T-helper 2 cell treated with Interferon-gamma antibody and Interleukin-4, amounts not matched to agents 100 ng/mL and 5 ng/mL, for 36 hours (primary cell): ENCODE data around the gene SWAP70. TPM values are rescaled to one million over a fixed set of nuclear protein-coding genes. Genes with fewer than 3 reads are reported as not detected.
"Not testable (repeated sequence)": the region's sequence is repeated elsewhere in the genome, so short reads cannot be mapped to it uniquely, and the experiment has no call there.

Experiments
- intact Hi-C: fragments of 100-400 bp; cut with micrococcal nuclease; formaldehyde crosslinking; loops from one replicate; pipeline ENCODE4 v1.15.1; 2023
- total RNA-seq: library from RNA; stranded (reverse); gene quantifications from 2 replicates; pipeline ENCODE4 v1.2.3, GENCODE V29; 2022

SWAP70 gene
- total RNA-seq, 1 donor from 2014 or later: 7.1 TPM

DNA sequence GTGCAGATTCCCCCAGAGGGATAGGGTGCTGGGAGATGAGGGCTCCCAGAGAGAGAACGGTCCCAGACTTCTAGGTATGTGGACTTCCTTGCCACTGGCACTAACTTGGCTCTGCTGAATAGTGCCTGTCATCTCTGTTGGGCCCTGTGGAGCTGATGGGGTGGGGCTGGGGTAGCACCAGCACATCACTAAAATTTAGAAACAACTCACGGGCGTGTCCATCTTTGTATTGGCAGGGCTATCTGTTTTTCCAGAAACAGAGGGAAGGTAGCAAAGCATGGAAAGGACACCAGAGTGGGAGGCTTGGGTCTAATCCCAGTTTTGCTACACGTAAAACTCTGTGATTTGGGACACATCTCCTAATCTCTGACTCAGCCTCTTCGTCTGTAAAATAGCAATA is 25.8 kb downstream of the SWAP70 start:
- intact Hi-C loops: no loop called here

DNA sequence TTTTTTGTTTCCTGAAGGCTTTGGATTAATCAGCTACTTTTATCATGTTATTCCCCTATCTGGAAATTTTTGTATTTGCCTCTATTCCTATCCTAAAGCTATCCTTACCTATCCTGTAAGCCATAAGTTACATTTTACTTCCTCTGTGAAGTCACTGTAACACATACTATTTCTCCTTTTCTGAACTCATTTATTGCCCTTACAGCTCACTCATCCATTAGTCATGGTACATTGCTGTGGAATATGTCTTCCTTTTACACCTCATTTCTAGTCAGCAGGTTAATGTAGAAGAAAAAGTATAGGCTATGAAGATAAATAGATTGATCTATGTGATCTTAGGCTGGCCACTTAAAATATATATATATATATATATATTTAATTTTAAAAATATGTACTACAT is 28.0 kb downstream of the SWAP70 start:
- intact Hi-C loops: no loop called here

DNA sequence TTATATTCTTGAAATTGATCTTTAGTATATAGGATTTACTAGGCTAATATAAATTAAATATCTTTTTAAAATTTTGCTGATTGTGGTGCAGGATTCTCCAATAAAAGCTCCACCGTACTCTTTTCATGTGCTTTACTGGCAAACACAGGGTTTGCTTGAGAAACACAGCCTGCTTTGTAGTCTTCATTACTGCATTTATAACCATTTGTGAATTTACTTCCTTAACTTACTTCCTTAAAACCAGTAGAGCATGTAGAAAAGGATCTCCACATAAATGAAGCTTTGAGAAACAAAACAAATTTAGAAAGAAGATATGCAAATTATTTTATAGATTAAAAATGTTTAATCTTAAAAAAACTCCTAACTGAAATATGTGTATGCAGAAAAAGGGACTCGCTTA is 28.8 kb downstream of the SWAP70 start:
- intact Hi-C loops: no loop called here

DNA sequence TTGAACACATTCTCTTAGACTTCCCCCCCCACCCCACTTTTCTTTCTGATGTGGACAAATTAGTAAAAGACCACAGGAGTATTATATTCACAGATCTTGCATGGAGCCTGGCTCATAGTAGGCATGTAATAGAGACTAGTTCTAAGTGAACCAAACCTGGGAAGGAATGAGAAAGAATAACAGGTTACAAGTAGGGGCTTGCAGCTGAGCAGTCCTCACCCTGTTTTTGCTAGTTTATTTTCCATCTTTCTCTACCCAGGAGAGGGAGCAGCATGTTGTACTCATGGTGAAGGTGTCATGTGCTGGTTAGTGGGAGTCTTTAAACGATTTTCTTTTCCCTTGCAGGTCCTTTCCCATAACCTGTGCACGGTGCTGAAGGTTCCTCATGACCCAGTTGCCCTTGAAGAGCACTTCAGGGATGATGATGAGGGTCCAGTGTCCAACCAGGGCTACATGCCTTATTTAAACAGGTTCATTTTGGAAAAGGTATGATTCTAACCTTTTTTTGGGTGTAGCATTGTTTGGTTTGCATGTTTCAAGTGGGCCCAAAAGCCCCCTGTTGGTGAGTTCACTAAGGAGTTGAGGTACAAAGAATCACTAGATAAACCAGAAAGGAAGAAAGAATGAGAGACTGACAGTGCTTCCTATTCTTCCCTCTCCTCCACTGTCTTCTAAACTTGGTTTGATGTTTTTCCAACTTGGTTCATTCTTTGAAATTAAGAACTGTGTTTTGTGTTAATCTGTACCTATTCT is 30.1 kb downstream of the SWAP70 start:
- intact Hi-C loops: no loop called here

DNA sequence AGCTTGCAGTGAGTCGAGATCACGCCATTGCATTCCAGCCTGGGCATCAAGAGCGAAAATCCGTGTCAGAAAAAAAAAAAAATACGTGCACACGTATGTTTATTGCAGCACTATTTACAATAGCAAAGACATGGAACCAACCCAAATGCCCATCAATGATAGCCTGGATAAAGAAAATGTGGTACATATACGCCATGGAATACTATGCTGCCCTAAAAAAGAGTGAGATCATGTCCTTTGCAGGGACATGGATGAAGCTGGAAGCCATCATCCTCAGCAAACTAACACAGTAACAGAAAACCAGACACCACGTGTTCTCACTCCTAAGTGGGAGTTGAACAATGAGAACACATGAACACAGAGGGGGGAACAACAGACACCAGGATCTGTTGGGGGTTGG is 31.4 kb downstream of the SWAP70 start:
- intact Hi-C loops: not testable (repeated sequence)

DNA sequence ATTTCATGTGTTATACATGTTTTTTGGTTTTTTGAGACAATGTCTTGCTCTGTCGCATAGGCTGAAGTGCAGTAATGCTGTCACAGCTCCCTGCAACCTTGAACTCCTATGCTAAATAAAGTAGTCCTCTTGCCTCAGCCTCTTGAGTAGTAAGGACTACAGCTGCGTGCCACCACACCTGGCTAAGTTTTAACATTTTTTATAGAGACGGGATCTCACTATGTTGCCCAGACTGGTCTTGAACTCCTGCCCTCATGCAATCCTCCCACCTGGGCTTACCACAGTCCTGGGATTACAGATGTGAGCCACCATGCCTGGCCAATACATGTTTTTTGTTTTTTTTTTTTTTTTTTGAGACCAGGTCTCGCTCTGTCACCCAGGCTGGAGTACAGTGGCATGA is 33.9 kb downstream of the SWAP70 start:
- intact Hi-C loops: no loop called here

DNA sequence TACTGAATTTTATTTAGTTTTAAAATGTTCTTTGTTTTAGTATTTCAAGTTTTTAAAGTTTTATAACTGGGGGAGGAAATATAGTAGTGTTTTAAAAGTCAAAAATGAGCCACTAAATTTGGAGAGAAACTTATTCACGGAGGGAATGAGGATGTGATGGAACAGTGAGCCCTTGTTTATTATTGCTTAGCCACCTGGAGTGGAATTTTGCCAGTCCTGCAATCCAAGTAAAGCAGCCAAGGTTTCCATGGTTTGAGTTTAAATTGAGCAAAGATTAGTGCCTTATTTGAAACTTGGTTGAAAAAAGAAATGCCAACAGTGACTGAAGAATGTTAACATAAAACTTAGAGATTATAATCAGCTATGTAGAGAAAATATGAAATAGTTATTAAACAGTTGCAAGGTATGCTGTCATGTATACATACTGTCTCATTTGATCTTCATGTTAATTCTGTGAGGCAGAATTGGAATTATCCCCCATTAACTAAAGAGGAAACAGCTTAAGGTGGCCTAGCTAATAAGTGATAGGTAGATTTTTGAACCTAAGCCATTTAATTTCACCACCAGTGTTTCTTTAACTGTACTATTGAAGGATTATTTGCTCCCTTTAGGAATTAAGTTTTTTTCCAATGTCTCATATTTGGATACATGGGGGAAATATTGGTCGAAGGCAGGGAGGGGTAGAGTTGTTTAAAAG is 36.4 kb downstream of the SWAP70 start:
- intact Hi-C loops: no loop called here

DNA sequence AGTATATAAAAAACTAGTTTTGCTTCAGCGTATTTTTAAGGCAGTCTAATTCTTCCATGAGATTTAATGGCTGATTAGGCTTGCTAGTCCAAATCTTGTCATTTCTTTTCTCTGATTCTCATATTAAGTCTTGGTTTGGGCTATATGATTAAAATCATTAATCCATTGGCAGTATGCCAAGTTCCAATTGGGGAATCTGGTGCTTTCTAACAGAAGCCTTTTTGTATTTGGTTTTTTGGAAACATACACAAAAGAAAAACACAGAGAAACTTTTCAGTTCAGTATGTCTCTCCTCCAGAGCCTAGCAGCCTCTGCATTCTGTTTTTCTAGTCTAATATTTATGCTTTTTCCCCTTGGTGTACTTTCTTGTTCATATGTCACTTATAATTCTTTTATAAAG is 37.9 kb downstream of the SWAP70 start:
- intact Hi-C loops: no loop called here

DNA sequence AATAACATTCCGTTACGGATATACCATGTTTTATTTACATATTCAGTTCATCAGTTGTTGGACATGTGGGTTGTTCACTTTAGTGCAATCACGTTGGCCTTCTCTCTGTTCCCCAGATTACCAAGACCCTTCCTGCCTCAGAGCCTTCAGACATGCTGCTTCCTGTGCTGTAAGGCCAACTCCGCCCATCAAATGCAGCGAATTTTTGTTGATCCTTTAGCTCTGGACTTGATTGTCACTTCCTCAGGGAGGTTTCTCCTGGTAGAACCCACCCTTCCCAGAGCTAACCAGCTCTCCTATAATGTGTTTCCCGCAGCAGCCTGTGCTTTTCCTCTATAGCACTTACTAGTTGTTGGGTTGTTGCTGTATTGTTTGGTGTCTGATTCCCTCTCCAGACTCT is 39.4 kb downstream of the SWAP70 start:
- intact Hi-C loops: no loop called here

DNA sequence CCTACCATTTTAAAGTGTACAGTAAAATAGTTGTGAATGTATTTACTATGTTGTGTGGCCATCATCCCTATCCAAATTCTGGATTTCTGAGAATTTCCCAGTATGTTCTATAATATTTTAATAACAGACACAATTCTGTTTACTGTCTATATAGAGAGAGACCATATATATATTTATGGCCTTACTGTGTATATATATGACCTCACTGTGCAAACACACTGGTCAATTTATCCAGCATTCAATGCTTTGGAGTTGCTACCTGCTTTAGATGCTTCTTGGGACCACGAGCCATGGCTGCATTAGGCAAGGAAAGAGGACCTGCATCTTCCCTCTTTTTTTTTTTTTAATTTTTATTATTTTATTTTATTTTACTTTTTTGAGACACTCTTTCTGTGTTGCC is 40.2 kb downstream of the SWAP70 start:
- intact Hi-C loops: no loop called here

DNA sequence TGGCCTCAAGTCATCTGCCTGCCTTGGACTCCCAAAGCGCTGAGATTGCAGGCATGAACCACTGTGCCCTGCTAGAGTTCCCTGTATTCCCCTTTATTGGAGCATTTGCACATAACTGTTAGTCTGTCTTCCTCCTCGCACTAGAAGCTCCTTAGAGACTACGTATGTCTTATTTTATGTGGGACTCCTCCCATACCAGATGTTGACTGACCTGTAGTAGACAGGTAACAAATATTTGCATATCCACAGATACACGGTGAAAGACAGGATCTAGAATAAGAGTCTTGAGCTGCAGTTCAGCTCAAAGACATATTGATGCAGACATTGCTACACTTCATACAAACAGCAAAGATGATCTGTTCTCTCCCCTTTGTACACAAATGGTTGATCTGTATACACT is 40.7 kb downstream of the SWAP70 start:
- intact Hi-C loops: no loop called here

DNA sequence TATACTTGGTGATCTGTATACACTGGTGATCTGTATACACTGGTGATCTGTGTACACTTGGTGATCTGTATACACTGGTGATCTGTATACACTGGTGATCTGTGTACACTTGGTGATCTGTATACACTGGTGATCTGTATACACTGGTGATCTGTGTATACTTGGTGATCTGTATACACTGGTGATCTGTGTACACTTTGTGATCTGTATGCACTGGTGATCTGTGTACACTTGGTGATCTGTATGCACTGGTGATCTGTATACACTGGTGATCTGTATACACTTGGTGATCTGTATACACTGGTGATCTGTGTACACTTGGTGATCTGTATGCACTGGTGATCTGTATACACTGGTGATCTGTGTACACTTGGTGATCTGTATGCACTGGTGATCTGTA is 41.5 kb downstream of the SWAP70 start:
- intact Hi-C loops: not testable (repeated sequence)

DNA sequence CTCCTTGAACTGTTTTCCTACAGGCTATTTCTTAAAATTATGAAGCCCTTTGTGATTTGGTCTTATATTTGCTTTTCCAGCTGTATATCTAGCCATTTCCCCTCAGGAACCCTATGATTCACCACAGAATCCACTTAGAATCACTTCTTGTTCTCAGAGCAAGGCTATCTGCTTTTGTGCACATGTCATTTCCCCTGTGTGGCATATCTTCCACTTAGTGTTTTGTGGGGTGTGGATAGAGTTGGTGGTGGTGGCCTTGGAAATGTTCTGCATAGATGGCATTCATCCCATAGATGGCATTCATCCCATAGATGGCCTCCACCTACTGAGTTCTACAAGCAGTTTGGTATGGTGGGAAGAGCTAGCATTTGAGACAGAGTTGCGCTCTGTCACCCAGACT is 44.7 kb downstream of the SWAP70 start:
- intact Hi-C loops: no loop called here

DNA sequence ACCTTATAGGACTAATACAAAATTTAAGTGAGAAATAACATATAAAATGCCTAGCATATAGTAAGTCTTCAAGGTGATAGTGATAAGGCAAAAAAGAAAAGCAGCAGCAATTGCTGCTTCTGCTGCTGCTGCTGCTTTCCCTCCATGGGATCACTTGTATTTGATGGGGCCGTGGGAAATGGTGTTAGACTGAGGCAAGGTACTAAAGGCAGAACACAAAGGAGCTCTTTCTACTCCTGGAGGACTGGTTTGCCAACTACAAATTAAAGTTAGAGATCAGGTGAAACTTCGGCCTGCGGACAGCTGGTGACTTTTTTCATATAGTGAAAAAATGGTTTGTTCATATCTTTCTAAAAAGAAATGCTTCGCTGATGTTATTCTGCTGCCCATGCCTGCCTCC is 46.3 kb downstream of the SWAP70 start:
- intact Hi-C loops: no loop called here

DNA sequence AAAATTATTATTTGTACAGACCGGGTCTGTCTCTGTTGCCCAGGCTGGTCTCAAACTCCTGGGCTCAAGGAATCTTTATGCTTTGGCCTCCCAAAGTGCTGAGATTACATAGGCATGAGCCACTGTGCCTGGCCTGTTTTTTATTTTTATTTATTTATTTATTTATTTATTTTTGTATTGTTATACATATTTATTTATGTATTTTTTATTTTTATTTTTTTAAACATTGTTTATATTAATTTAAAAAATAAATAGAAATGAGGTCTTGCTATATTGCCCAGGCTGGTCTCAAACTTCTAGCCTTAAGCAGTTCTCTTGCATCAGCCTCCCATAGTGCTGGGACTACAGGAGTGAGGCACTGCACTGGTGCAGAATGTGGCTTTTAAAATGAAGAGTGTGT is 47.0 kb downstream of the SWAP70 start:
- intact Hi-C loops: no loop called here

DNA sequence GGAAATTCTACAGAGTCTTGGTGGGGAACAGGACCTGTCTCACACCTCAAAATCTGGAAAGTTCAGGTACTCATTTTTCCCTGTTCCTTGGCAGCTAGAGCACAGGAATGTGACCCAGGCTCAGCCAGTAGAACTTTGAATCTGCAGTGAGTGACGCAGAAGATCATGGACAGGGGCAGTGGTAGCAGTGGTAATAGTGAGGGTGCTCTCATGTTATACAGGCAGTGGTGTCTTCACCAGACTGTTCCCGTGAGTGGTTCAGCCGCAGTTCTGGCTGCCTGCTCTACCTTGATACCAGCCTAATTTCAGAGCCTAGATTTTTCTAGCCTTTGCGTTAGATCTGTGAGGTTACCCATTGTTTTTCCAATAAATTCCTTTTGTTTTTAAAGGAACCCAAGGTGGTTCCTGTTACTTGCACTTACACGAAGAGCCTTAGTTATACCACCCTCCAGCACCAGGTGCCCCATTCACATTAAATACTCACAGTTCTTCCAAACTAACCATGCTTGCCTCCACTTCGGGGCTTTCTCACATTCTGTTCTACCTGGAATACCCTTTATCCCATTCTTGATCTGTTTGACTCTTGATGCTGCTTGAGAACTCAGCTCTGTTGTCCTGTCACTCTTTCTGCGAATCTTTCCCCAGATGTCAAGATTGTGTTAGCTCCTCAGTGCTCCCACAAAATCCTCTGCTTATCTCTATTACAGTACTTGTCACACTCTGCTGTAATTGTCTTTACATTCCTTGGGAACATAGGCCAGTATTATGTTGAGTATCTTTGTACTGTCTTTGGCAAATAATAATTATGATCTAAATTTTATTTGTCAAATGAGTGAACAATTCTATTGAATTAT is 47.8 kb downstream of the SWAP70 start:
- intact Hi-C loops: no loop called here

DNA sequence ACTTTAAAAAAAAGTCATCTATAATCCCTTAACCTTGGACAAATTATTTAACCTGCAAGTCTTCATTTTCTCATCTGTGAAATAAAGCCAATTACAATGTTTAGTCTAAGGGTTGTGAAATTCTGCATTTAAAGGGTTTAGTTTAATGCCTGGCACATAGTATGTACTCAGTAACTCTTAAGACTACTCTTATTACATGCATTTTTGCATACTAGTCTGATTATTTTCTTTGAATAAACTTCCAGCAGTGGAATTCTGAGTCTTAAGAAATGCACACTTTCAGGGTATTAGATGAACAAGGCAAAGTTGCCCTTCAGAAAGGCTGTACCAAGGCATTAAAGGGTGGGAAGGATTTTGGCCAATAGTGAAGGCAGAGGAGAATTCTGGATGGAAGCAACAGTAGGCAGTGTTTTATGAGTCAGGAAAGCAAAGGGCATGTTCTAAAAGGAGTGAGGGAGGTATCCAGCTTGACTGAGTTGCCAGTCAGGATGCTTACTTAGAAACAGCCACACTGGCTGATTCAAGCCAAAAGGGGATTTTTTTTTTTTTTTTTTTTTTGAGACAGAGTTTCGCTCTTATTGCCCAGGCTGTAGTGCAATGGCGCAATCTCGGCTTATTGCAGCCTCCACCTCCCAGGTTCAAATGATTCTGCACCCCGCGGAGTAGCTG is 50.5 kb downstream of the SWAP70 start:
- intact Hi-C loops: no loop called here

DNA sequence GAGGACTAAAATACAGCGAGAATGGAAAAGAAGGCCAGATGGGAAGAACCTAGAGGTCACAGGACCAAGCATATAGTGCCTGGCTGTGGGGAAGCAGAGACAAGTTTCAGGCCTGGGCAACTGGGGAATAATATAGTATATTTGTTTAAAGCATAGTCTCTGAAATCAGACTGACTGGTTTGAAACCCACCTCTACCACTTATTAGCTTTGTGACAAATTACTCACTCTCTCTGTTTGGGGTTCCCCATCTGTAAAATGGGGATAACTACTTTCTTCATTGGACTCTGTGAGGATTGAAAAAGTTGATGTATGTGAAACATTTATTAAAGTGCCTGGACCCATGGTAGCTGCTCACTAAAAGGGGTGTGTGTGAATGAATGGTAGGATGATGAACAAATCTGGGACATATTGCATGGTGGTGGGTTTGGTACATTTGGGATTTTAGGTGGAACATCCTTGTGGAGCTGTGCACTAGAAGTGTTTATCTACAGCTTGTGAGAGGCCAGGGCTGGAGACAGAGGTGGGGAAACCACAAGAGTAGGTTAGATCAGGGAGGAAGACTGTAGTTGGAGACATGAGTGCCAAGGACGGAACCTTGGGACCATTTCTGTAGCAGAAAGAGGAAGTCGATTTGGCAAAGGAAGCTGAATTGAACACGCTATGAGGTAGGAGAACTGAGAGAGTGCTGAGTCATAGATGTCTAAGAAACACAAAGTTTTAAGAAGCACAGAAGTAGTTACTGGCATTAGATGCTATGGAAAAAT is 52.6 kb downstream of the SWAP70 start:
- intact Hi-C loops: no loop called here

DNA sequence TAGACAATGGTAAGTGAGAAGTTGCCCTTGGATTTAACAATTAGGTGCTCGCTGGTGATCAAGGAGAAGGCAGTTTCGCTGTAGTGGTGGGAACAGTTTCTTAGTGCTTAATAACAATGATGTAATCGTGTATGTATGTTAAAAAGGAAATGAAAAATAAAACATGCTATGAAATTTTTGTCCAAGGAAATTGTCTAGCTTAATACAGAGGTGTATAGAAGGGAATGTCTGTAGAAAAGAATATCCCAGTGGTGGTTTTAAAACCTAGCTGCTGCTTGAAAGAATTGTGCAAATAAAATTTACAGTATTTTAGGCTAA is 53.1 kb downstream of the SWAP70 start:
- intact Hi-C loops: no loop called here

DNA sequence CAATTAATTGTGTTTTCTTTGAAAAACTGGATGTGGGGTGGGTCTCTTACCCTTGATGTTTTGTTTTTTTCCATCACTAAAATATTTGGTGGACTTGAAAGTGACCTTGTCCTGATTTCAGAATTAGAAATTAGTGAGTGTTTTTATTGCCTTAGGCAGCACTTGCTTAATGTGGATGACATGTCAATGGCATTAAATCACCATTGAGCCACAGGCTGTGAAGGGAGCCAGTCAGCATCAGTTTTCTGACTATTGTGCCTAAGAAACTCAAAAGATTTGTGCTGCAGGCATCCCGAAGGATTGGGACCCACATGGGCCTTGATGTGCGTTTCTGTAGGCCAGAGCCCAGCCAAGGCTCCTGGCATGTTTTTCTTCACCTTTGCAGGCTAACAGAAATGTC is 53.8 kb downstream of the SWAP70 start:
- intact Hi-C loops: no loop called here

DNA sequence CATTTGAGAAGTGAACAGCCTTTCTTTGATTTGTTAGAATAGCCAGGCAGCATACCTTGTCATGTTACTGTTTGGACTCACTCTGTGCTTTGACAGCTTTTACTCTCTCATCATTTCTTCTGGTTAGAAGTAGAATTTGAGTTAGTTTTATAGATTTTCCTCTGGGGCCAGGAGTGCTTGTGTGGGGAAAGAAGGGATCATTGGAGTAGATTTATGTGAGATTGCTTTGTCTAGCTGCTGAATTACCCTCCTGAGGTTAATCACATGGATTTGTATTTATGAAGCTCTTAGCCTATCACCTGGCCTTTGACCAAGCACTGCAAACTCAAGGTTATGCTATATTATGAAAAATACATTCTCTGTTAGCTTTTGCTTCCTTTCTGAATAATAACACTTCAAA is 54.3 kb downstream of the SWAP70 start:
- intact Hi-C loops: no loop called here
